Measurements from ENCODE around the gene ADAM12. TPM values are rescaled to one million over a fixed set of nuclear protein-coding genes. Genes with fewer than 3 reads are reported as not detected.

ADAM12 gene
- total RNA-seq, 4 donors from 2014 or later, result 0.19 to 2.6 (median 1.5) TPM

DNA sequence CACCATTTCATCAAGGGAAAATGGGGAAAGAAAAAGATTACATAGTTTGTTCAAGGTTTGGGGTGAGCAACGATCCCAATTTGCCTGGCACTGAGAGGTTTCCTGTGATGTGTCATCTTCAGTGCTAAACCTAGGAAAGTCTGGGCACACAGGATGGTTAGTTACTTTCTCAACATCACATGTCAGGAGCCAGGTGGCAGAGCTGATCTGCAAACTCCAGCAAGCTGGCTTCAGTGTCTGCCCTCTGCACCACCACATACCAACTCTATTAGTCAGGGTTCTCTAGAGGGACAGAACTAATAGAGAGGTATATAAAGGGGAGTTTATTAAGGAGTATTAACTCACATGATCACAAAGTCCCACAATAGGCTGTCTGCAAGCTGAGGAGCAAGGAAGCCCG lies 11.3 kb downstream of the ADAM12 start:
- no peak overlapping the region for H3K27ac ChIP-seq
- H3K4me1 ChIP-seq, result no peaks in the 10 kb centered on the region
- TF ChIP-seq POLR2AphosphoS5 (IDR thresholded peaks at IDR 0.05) (no peak), EP300 (IDR thresholded peaks at IDR 0.05) (no peak), POLR2A (IDR thresholded peaks at IDR 0.05) (no peak)
- TF ChIP-seq, protein P1, sequence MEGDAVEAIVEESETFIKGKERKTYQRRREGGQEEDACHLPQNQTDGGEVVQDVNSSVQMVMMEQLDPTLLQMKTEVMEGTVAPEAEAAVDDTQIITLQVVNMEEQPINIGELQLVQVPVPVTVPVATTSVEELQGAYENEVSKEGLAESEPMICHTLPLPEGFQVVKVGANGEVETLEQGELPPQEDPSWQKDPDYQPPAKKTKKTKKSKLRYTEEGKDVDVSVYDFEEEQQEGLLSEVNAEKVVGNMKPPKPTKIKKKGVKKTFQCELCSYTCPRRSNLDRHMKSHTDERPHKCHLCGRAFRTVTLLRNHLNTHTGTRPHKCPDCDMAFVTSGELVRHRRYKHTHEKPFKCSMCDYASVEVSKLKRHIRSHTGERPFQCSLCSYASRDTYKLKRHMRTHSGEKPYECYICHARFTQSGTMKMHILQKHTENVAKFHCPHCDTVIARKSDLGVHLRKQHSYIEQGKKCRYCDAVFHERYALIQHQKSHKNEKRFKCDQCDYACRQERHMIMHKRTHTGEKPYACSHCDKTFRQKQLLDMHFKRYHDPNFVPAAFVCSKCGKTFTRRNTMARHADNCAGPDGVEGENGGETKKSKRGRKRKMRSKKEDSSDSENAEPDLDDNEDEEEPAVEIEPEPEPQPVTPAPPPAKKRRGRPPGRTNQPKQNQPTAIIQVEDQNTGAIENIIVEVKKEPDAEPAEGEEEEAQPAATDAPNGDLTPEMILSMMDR (IDR thresholded peaks at IDR 0.05), result no peak
- H3K36me3 ChIP-seq, result no peaks in the 10 kb centered on the region
- H3K4me3 ChIP-seq, result no peak overlapping the region
- 82% methylated on average over 2 of the region's 2 CpGs for WGBS
- H3K9me3 ChIP-seq, result no peaks in the 10 kb centered on the region
- no peaks in the 10 kb centered on the region for H3K27me3 ChIP-seq
- DNase-seq (ENCODE audit: low spot score in 2 of 2), result no peak

DNA sequence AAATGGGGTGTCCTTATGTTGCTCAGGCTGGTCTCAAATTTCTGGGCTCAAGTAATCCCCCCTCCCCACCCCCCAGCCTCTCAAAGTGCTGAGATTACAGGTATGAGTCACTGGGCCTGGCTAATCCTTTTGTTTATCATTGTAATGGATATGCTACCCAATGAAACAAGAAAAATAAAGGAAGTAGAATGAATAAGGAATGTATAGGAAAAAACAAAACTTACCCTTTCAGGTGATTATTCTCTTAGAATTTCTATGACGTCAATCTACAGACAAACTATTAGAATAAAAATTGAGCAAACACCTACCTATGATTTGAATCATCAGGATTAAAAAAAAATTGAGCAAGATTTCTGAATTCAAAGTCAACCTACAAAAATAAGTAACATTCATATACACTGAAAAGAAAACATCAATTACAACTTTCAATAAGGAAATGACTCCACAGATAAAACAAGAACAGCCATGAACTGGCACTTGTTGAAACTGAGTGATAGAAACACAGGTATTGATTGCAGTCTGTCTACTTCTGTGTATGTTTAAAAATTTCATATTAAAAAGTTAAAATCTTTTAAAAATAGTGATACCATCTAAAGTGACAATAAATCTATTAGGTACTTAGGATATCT lies 12.2 kb downstream of the ADAM12 start:
- DNase-seq (ENCODE audit: low spot score in 2 of 2), result no peak
- H3K4me1 ChIP-seq, result no peaks in the 10 kb centered on the region
- 88% methylated on average over 1 of the region's 1 CpG for WGBS
- H3K27me3 ChIP-seq, result no peaks in the 10 kb centered on the region
- no peak overlapping the region for H3K27ac ChIP-seq
- TF ChIP-seq EP300 (IDR thresholded peaks at IDR 0.05) (no peak), POLR2A (IDR thresholded peaks at IDR 0.05) (no peak), POLR2AphosphoS5 (IDR thresholded peaks at IDR 0.05) (no peak)
- TF ChIP-seq, protein P1 (IDR thresholded peaks at IDR 0.05), result no peak
- H3K36me3 ChIP-seq, result no peaks in the 10 kb centered on the region
- no peak overlapping the region for H3K4me3 ChIP-seq
- H3K9me3 ChIP-seq, result no peaks in the 10 kb centered on the region

DNA sequence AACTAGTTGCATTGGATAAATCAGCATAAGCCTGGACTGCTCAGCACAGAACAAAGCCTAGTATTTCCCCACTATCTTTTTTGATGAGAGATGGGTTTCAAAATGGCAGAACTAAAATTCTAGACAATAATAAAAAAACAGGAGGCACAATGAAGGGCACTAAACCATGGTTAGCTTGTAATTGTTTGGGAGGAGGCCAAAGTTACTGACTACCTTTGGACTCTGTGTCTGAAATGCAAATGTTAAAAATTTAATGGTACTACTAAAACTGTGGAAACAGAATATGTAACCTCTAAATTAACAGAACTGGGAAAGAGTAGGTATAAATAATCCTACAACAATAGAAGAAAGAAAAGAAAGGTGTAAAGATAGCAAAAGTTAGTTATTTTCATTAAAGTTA lies 13.0 kb downstream of the ADAM12 start:
- Histone ChIP-seq H3K9me3 (no peaks in the 10 kb centered on the region), H3K27ac (no peak overlapping the region), H3K4me3 (no peak overlapping the region), H3K4me1 (no peaks in the 10 kb centered on the region), H3K27me3 (no peaks in the 10 kb centered on the region), H3K36me3 (no peaks in the 10 kb centered on the region)
- no peak for DNase-seq (ENCODE audit: low spot score in 2 of 2)
- TF ChIP-seq POLR2AphosphoS5 (IDR thresholded peaks at IDR 0.05), result no peak
- no peak for TF ChIP-seq POLR2A (IDR thresholded peaks at IDR 0.05)
- TF ChIP-seq, protein P1 (IDR thresholded peaks at IDR 0.05), result no peak
- TF ChIP-seq EP300 (IDR thresholded peaks at IDR 0.05), result no peak

DNA sequence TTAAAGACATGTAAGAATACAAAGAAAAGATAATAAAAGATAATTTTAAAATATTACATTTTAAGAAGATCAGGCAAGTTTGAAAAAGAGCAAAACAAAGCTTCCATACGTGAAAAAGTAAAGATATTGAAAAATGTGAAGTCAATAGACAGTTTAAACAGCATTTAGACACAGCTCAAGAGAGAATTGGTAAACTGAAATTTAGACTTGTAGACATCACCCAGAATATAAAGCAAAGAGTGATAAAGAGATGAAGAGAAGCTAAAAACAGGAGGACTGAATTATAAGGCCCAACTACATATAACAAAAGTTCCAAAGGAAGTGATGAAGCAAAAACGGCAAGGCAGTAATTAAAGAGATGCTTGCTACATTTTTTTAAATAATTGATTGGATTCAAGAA lies 13.8 kb downstream of the ADAM12 start:
- H3K27me3 ChIP-seq, result no peaks in the 10 kb centered on the region
- TF ChIP-seq EP300 (IDR thresholded peaks at IDR 0.05) (no peak), POLR2A (IDR thresholded peaks at IDR 0.05) (no peak), POLR2AphosphoS5 (IDR thresholded peaks at IDR 0.05) (no peak)
- TF ChIP-seq, protein P1 (IDR thresholded peaks at IDR 0.05), result no peak
- no peak overlapping the region for H3K4me3 ChIP-seq
- H3K36me3 ChIP-seq, result no peaks in the 10 kb centered on the region
- WGBS, result 90% methylated on average over 2 of the region's 2 CpGs
- H3K9me3 ChIP-seq, result no peaks in the 10 kb centered on the region
- no peak for DNase-seq (ENCODE audit: low spot score in 2 of 2)
- no peak overlapping the region for H3K27ac ChIP-seq
- H3K4me1 ChIP-seq, result no peaks in the 10 kb centered on the region

DNA sequence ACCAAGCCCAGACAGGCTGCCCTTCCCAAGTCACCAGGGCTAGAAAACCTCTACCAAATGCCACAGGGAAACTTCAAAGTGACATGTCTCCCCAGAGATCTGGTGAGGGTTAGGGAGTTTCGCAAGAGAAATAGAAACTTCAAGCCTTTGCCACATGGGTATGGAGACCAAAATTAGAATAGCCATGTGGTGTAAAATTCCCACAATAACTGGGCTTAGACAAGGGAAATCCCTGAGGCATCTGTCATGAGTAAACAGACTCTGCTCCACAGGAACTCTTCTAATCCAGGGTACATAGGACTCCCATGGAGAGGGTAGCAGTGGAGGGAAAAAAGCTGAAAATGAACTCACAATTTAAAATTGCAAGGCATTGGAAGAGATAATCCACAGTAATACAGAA lies 14.3 kb downstream of the ADAM12 start:
- no peak for DNase-seq (ENCODE audit: low spot score in 2 of 2)
- no peak overlapping the region for H3K27ac ChIP-seq
- no peaks in the 10 kb centered on the region for H3K36me3 ChIP-seq
- no peaks in the 10 kb centered on the region for H3K4me1 ChIP-seq
- no peaks in the 10 kb centered on the region for H3K9me3 ChIP-seq
- TF ChIP-seq POLR2AphosphoS5 (IDR thresholded peaks at IDR 0.05) (no peak), POLR2A (IDR thresholded peaks at IDR 0.05) (no peak)
- 91% methylated on average over 1 of the region's 1 CpG for WGBS
- no peak overlapping the region for H3K4me3 ChIP-seq
- H3K27me3 ChIP-seq, result no peaks in the 10 kb centered on the region

DNA sequence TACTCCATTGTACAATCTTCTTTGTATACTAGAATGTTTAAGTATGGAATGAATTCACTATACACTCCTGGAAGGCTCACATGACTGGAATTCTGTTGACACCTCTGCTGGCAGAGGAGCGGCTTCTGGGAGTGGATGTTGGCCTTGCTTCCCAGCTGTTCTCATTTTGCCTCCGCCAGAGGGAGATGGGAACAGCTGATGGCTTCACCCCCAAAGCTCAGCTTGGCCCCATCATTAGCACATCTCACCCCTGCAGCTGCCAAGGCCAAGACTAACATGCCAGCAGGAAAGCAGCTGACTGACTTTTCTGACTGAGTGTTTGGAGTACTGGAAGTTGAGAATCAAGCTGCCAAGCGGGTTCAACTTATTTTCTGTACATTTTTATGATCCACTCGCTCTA lies 15.1 kb downstream of the ADAM12 start:
- Histone ChIP-seq H3K27me3 (no peaks in the 10 kb centered on the region), H3K4me1 (no peaks in the 10 kb centered on the region), H3K27ac (no peak overlapping the region), H3K4me3 (no peak overlapping the region), H3K9me3 (no peaks in the 10 kb centered on the region), H3K36me3 (no peaks in the 10 kb centered on the region)
- DNase-seq (ENCODE audit: low spot score in 2 of 2), result no peak
- TF ChIP-seq, protein P1 (IDR thresholded peaks at IDR 0.05), result no peak
- no peak for TF ChIP-seq POLR2A (IDR thresholded peaks at IDR 0.05)
- no peak for TF ChIP-seq POLR2AphosphoS5 (IDR thresholded peaks at IDR 0.05)
- TF ChIP-seq EP300 (IDR thresholded peaks at IDR 0.05), result no peak
- WGBS, result 49% methylated on average over 4 of the region's 4 CpGs

Measured in suprapubic skin (tissue), 4 donors.